ENCODE measurements around the gene HINT3. TPM values are rescaled to one million over a fixed set of nuclear protein-coding genes. Genes with fewer than 3 reads are reported as not detected.

Gene HINT3
- total RNA-seq, 1 experiment from 2014 or later = 11.7 TPM

DNA sequence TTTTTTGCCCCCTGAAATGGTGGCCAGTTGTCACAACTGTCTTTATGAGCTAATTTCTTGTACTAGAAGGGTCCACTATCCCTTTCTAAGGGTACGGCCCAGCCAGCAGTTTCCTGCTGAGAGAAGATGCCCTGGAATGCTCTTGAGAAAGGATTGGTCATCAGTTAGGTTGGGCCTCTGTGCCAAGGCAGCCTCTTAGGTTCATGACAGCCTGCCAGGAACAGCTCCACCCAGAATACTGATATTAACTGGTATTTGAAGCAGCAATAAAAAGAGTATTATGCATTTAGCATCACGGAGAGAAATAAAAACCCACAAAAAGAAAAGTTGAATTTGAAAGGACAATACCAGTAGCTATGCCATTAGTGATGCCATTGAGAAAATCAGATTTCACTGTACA, 9.0 kb upstream of the HINT3 start:
- Histone ChIP-seq H3K23ac (ENCODE audit: insufficient read length, low read depth, low read length) (no peak overlapping the region), H3K4me1 (ENCODE audit: insufficient read depth, low read length) (no peaks in the 10 kb centered on the region), H3K4ac (ENCODE audit: low read depth, low read length) (no peak overlapping the region), H4K8ac (replicated peaks; ENCODE audit: insufficient read length, low read depth, low read length) (no peak overlapping the region), H3K9me3 (ENCODE audit: control insufficient read depth, low read depth, low read length) (no peaks in the 10 kb centered on the region), H3T11ph (ENCODE audit: low read length) (no peak overlapping the region), H3K9ac (ENCODE audit: extremely low read depth, insufficient read length, low read length) (no peak overlapping the region), H3K79me2 (ENCODE audit: insufficient read depth, low read length) (no peaks in the 10 kb centered on the region), H2AFZ (ENCODE audit: low read length) (no peak overlapping the region), H3K56ac (ENCODE audit: insufficient read length, low read depth, low read length) (no peak overlapping the region), H3K27ac (ENCODE audit: insufficient read length, low read depth, low read length) (no peak overlapping the region), H2BK120ac (ENCODE audit: low read depth, low read length, poor library complexity, severe bottlenecking) (no peak overlapping the region), H2BK20ac (ENCODE audit: low read depth, low read length, poor library complexity, severe bottlenecking) (no peak overlapping the region), H4K91ac (ENCODE audit: insufficient read length, low read depth, low read length) (no peak overlapping the region), H3K27me3 (ENCODE audit: insufficient read depth, low read length) (no peaks in the 10 kb centered on the region), H2BK5ac (ENCODE audit: insufficient read length, low read length) (no peak overlapping the region), H2AK5ac (ENCODE audit: insufficient read length, low read length) (no peak overlapping the region), H2BK15ac (ENCODE audit: low read depth, low read length) (no peak overlapping the region), H3K4me2 (ENCODE audit: insufficient read depth, insufficient read length, low read length) (no peak overlapping the region), H2BK12ac (ENCODE audit: insufficient read length, low read depth, low read length) (no peak overlapping the region), H3K79me1 (ENCODE audit: insufficient read depth, low read depth, low read length, poor library complexity, severe bottlenecking) (no peaks in the 10 kb centered on the region), H3K14ac (ENCODE audit: insufficient read depth, low read length) (no peak overlapping the region), H3K18ac (ENCODE audit: insufficient read length, low read depth, low read length) (no peak overlapping the region), H3K23me2 (ENCODE audit: insufficient read length, low read depth, low read length, poor library complexity, severe bottlenecking) (no peaks in the 10 kb centered on the region), H4K5ac (ENCODE audit: insufficient read length, low read depth, low read length) (no peak overlapping the region), H4K20me1 (ENCODE audit: control insufficient read depth, insufficient read depth, insufficient read length) (no peaks in the 10 kb centered on the region)
- H3K4me1 Mint-ChIP-seq = peaks cover 2 to 6% of the 10 kb centered on the region in 2 experiments; a peak in 2 of 4 replicates
- H3K4me3 Mint-ChIP-seq = no peak overlapping the region
- H3K27ac Mint-ChIP-seq = no peak overlapping the region
- no peak for DNase-seq
- H3K9me3 Mint-ChIP-seq = peaks cover 5 to 11% of the 10 kb centered on the region in 2 experiments; a peak in 3 of 5 replicates
- H3K27me3 Mint-ChIP-seq (ENCODE audit: low read depth) = peaks cover 2% of the 10 kb centered on the region; the same call in 1 of the 2 replicates
- no CpG with 5 or more reads among the region's 2 CpGs for WGBS (ENCODE audit: extremely low coverage, insufficient read length, low lambda C conversion rate)
- TF ChIP-seq, protein P1, sequence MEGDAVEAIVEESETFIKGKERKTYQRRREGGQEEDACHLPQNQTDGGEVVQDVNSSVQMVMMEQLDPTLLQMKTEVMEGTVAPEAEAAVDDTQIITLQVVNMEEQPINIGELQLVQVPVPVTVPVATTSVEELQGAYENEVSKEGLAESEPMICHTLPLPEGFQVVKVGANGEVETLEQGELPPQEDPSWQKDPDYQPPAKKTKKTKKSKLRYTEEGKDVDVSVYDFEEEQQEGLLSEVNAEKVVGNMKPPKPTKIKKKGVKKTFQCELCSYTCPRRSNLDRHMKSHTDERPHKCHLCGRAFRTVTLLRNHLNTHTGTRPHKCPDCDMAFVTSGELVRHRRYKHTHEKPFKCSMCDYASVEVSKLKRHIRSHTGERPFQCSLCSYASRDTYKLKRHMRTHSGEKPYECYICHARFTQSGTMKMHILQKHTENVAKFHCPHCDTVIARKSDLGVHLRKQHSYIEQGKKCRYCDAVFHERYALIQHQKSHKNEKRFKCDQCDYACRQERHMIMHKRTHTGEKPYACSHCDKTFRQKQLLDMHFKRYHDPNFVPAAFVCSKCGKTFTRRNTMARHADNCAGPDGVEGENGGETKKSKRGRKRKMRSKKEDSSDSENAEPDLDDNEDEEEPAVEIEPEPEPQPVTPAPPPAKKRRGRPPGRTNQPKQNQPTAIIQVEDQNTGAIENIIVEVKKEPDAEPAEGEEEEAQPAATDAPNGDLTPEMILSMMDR (conservative IDR thresholded peaks at IDR 0.05) = no peak
- H3K36me3 Mint-ChIP-seq (ENCODE audit: insufficient read depth in 1 of 3, low read depth in 3 of 3) = peaks cover 0 to 6% (median 0%) of the 10 kb centered on the region in 3 experiments; a peak in 3 of 7 replicates

Data from H9 (cell line).